ENCODE data around the gene LRP2.

LRP2 gene

GRCh38 chr2:169384816-169385215 is 22.5 kb upstream of the LRP2 start:
- H2AFZ ChIP-seq (ENCODE audit: low read depth), result no peak overlapping the region
- H3K4me1 ChIP-seq (ENCODE audit: low read depth, poor library complexity, severe bottlenecking), result no peaks in the 10 kb centered on the region
- H3K27me3 ChIP-seq (ENCODE audit: insufficient read depth, low read depth), result no peaks in the 10 kb centered on the region
- no peaks in the 10 kb centered on the region for H4K20me1 ChIP-seq (ENCODE audit: insufficient read depth)
- H3K4me2 ChIP-seq, result no peak overlapping the region
- no peak overlapping the region for H3K4me3 ChIP-seq (IDR thresholded peaks at IDR 0.05; ENCODE audit: insufficient read depth, low read depth, low read length)
- no peak overlapping the region for H3K27ac ChIP-seq
- no peaks in the 10 kb centered on the region for H3K36me3 ChIP-seq (ENCODE audit: insufficient read depth)
- no peaks in the 10 kb centered on the region for H3K79me2 ChIP-seq (ENCODE audit: insufficient read depth, low read depth)
- no peak overlapping the region for H3K9ac ChIP-seq
- TF ChIP-seq CTCF (conservative IDR thresholded peaks at IDR 0.05; ENCODE audit: low read depth, low read length), result no peak

- H4K20me1 ChIP-seq (ENCODE audit: insufficient read depth), result no peaks in the 10 kb centered on the region
- TF ChIP-seq CTCF (conservative IDR thresholded peaks at IDR 0.05; ENCODE audit: low read depth, low read length), result no peak
- H3K9ac ChIP-seq, result no peak overlapping the region
- no peak overlapping the region for H3K27ac ChIP-seq
- no peak overlapping the region for H2AFZ ChIP-seq (ENCODE audit: low read depth)
- H3K4me3 ChIP-seq (IDR thresholded peaks at IDR 0.05; ENCODE audit: insufficient read depth, low read depth, low read length), result no peak overlapping the region
- no peaks in the 10 kb centered on the region for H3K4me1 ChIP-seq (ENCODE audit: low read depth, poor library complexity, severe bottlenecking)
- H3K4me2 ChIP-seq, result no peak overlapping the region
- H3K27me3 ChIP-seq (ENCODE audit: insufficient read depth, low read depth), result no peaks in the 10 kb centered on the region
- H3K79me2 ChIP-seq (ENCODE audit: insufficient read depth, low read depth), result no peaks in the 10 kb centered on the region
- H3K36me3 ChIP-seq (ENCODE audit: insufficient read depth), result no peaks in the 10 kb centered on the region
Measured at GRCh38 chr2:169372561-169372960, 10.2 kb upstream of the LRP2 start.

GRCh38 chr2:169366066-169366465 is 3.7 kb upstream of the LRP2 start:
- Histone ChIP-seq H4K20me1 (ENCODE audit: insufficient read depth) (no peaks in the 10 kb centered on the region), H3K27me3 (ENCODE audit: insufficient read depth, low read depth) (peaks cover 15% of the 10 kb centered on the region; the same call in 1 of the 2 replicates), H3K79me2 (ENCODE audit: insufficient read depth, low read depth) (no peaks in the 10 kb centered on the region), H3K36me3 (ENCODE audit: insufficient read depth) (no peaks in the 10 kb centered on the region), H3K9ac (no peak overlapping the region), H3K27ac (no peak overlapping the region), H3K4me1 (ENCODE audit: low read depth, poor library complexity, severe bottlenecking) (peaks cover 14% of the 10 kb centered on the region), H2AFZ (ENCODE audit: low read depth) (no peak overlapping the region), H3K4me2 (no peak overlapping the region), H3K4me3 (IDR thresholded peaks at IDR 0.05; ENCODE audit: insufficient read depth, low read depth, low read length) (no peak overlapping the region)
- no peak for TF ChIP-seq CTCF (conservative IDR thresholded peaks at IDR 0.05; ENCODE audit: low read depth, low read length)

- no peaks in the 10 kb centered on the region for H4K20me1 ChIP-seq (ENCODE audit: insufficient read depth)
- no peaks in the 10 kb centered on the region for H3K79me2 ChIP-seq (ENCODE audit: insufficient read depth, low read depth)
- peak overlapping the region; percentile 9 for H3K4me3 ChIP-seq (IDR thresholded peaks at IDR 0.05; ENCODE audit: insufficient read depth, low read depth, low read length)
- H3K4me2 ChIP-seq, result peak overlapping the region; percentile 99
- H3K27me3 ChIP-seq (ENCODE audit: insufficient read depth, low read depth), result peaks cover 15% of the 10 kb centered on the region; the same call in 1 of the 2 replicates
- H2AFZ ChIP-seq (ENCODE audit: low read depth), result peak overlapping the region; percentile 96
- peaks cover 14% of the 10 kb centered on the region for H3K4me1 ChIP-seq (ENCODE audit: low read depth, poor library complexity, severe bottlenecking)
- H3K27ac ChIP-seq, result no peak overlapping the region
- H3K36me3 ChIP-seq (ENCODE audit: insufficient read depth), result no peaks in the 10 kb centered on the region
- no peak overlapping the region for H3K9ac ChIP-seq
- no peak for TF ChIP-seq CTCF (conservative IDR thresholded peaks at IDR 0.05; ENCODE audit: low read depth, low read length)
Measured at GRCh38 chr2:169365029-169365480, 2.7 kb upstream of the LRP2 start.
